HG03025 (cell line): Measurements from ENCODE around the gene PARVA.

ENCODE experiments used
- ATAC-seq: cut with Tn5 transposase; IDR thresholded peaks from one replicate; pipeline ENCODE4 v1.9.1; 2021; ENCODE audit warnings: mild to moderate bottlenecking, moderate library complexity; ENCODE audit not compliant: unreplicated experiment, low FRiP score

The PARVA gene

DNA sequence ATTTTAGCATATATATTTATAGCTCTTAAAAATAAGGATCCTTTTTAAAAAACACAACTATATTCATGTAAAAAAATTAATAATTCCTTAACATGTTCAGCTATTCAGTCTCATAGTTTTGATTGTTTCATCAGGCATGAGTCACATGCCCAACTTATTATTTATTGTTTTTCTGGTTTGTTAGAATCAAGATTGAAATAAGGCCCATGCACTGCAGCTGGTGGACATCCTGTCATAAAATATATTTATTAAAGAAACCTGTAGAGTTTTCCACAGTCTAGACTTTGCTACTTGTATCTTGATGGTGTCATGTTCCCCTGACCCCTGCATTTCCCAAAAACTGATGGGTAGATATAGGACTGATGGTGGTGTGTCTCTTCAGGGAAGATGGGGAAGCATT lies 77.4 kb downstream of the PARVA start:
- no peak for ATAC-seq

DNA sequence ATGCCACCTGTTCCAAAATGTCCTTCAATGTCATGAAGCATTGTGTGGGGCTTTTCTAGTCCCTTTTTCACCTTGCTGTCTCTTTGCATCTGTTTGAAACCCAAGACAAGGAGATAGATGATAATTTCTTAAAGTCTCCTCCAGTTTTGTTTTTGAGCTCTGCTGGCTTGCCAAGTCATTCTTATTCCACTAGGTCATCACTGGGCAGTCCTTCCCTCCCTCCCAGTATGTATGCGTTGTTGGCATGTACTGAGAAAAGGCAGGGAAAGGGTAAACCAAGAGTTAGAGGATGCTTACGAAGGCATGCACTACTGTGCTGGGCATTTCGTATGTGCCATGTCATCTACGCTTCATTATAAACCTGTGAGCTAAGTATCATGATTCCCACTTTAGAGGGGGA lies 78.6 kb downstream of the PARVA start:
- no peak for ATAC-seq

DNA sequence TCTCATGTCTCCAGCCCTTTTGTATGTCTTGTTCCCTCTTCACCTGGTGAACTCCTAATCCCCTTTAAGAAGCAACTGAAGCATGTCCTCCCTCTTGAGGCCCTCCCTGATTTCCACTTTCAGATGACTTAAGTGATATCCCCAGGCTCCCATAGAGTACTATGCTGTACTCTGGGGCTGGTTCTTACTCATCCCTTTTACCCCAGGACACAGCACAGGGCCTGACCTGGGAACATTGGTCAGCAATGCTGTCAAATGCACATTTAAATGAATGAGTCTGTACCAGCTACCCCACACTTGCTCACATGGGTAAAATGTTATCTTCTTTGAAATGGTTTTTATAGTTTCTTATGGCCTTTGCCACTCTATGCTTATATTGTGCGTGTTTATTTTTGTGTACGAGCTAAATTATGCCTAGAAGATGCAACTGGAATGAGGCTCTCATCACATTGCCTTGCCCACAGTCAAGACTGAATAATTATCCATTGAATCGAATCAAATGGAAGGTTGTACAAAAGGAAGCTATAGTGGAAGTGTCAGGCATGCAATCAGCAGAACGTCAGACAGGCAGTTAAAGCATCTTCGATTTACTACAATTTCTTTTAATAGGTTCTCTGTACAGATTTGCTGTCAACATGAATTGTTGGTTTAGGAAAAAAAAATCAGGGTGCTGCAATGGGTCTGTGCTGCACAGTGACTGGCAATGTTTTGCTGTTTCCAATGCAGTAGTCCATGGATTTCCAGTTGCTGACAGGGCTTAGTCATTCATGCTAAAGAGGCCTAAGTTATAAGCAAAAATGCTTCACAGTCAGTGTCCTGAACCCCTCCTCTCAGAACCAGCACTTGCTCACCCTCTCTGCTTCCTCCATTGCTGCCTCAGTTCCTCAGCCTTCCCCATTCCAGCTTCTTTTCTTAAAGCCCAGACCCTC lies 79.5 kb downstream of the PARVA start:
- no peak for ATAC-seq

DNA sequence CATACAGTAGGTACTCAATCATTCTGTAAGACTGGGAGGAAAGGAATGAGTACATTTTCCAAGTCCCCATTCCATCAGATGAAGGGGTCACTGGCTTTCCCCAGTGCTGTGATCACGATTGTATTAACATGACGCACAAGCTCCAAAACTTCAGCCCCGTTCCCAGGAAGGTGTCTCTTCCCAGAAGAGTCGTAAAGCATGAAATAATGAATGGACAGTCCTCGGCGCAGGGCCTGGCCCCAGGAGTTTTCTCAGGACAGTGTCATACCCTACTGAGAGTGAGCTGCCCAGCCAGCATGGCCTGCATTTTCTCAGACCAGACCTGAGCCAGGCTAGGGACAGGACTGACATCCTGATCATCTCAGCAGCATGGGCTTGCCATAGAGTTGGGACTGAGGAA lies 80.7 kb downstream of the PARVA start:
- no peak for ATAC-seq

DNA sequence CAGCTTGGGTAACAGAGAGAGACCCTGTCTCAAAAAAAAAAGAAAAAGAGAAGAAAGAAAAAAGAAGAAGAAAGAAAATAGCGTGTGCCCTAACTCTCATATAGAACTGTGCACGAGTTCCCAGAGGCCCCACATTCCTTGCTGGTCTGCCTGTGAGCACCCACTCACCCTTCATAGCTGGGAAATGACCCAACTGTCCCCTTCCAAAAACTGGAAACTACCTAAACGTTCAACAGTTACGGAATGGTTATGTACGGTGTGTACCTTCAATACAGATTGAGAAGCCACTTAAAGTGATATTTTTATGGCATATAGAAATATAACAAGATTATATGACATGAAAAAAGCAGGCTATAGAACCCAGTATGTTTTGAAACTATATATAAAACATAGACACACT lies 82.0 kb downstream of the PARVA start:
- no peak for ATAC-seq

DNA sequence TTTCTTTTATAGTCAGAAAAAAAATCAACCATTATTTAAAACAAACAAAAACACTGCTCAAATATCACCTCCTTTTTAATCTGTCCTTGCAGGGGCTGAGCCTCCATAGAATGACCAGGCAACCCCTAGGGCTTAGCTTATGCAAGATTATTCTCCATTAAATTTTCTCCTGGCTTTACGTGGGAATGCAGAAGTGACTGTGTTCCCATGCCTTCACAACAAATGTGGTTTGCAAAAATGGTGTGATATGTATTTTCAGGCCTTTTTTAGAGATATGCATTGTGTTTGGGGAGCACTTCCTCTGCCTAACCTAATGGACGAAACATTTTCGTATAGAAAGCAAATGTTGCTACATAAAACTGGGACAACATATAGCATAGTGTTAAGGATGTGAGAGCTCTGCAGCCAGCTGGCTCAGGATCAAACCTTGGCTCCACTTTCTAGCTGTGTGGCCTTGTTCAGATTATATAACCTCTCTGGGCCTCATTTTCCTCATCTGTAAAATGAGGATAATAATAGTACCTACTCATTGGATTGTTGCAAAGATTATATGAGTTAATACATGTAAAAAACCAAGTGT lies 82.6 kb downstream of the PARVA start:
- no peak for ATAC-seq

DNA sequence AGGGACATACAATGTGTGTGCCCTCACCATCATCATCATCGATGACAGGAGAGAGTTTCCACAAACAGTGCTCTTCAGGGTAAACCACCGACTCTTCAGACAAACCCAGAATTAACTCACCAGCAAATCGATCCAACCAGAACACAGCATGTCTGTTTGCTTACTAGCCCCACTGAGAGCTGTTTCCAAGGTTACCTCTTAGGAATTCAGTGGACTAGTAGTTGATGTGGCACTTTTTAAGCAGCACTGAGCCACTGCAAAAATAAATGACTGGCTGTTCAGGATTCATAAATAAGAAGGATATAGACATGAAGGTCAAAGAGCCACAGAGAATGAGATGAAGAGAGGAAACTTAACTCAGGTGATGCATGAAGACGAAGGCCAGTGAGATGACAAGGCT lies 83.1 kb downstream of the PARVA start:
- ATAC-seq = no peak

DNA sequence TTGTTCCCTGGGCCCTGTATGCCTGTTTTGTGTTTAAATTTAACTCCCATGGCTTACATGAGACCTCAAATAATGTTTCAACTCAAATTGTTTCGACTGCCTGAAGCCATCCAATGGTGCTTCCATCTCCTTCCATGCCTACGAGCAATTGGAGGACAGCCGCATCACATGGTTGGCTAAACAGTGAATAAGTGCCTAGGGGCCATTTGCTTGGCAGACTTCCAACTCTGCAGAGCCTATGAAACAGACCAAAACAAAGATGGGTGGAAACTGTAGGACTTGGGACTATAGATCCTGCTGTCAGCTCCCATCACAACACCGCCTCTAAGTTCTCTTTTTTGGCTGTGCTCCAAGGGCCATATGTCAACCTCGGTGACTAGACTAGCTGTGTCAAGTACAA lies 84.1 kb downstream of the PARVA start:
- ATAC-seq = no peak

DNA sequence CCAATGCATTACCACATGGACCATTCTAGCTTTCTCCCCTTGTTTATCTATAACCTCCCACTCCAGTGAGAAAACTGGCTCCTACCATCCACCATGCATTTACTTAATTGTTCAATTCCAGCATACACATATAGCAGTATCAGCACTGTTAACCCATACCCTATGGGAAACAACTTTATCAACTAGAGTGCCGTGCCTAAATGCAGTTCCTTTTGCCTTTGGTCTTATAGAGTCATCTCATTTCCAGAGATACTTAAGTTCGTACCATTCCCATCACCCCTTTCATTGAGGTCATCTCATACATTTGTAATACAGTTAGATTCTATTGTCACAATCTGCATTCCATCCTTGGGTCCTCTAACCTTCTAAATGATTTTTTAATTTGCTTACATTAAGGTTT lies 86.9 kb downstream of the PARVA start:
- ATAC-seq = no peak

DNA sequence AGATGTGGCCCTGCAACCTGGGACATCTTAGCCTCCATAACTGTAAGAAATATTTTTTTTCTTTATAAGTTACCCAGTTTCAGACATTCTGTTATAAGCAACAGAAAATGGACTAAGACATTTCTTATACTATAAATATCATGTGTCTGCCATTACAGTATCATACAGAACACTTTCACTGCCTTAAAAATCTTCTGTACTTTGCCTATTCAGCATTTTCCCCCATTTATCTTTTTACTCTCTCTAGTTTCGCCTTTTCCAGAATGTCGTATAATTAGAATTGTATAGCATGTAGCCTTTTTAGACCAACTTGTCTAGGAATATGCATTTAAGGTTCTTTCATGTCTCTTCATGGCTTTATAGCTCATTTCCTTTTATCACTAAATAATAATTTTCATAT lies 88.0 kb downstream of the PARVA start:
- ATAC-seq = no peak

DNA sequence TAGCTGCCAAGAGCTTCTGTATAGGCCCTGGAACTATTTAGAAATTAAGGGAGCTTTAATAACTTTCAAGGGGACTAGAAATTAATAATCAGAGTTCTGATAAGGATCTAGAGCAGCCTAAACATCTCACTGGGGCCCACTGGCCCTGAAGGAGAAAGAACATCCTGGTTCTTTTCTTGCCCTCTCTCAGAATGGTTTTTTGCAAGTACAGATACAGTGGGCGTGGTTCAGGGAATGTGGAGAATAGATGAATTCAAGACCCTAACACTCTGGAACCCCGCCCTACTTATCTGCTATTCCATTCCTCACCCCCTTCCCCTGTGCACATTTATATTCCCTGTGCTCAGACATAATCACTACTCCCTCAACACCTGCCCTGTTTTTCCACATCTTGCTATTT lies 90.2 kb downstream of the PARVA start:
- ATAC-seq = no peak

DNA sequence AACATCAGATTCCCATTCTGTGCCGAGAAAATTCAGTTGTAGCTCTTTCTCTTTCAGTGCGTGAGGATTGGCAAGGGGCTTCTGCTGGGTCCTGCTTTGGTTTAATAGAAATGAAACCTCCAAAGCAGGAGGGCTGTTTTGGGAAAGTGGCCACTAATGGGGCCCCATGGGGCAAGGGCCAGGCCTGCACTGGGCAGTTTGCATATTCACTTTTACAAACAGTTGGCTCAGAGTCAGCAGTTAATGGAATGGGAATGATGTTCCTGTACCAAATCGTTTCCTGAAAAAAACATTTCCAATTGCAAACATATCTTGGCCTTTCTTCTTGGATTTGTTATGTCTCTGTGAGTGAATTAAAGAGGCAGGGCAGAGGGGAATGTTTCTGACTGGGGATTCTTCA lies 92.1 kb downstream of the PARVA start:
- no peak for ATAC-seq

DNA sequence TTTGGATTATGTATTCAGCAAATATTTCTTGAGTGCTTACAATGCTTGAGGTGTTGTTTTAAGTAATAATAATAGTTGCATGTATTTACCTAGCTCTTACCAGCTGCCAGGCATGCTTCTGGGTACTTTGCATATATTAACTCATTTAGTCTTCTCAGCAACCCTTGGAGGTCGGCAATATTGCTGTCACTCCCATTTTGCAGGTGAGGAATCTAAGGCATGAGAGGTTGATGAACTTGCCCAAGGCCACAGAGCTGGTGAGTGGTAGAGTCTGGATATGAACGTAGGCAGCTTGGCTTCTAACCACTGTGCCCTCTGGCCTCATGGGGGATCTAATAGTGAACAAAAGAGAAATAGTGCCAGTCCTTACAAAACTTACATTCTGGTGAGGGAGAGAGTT lies 92.9 kb downstream of the PARVA start:
- no peak for ATAC-seq

DNA sequence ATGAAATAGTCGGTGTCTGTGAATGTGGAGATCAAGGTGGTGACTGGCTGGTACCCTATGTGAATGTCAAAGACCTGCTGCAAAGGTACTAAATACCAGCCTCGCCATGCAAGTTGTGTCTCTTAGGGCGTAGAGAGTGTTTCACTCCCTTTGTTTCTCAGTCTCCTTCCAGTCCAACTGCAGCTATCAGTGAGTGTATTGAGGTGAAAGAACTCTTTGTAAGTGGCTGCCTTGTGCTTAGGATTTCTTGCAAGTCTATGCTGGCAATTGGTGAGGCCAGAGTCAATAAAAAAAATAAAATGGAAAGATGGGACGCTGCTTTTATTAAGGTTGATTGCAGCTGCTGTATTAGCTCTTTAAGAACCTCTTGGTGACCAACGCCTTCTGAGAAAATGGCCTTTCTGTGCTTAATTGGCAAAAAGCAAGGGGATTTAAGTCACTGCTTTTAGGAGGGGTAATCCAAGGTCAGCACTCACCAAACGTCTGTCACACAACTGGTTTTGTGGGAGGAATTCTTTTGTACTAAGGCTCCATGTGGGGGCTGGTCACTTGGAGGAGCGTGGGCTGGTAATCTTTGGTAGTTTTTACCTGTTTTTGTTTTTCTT lies 95.1 kb downstream of the PARVA start:
- no peak for ATAC-seq

DNA sequence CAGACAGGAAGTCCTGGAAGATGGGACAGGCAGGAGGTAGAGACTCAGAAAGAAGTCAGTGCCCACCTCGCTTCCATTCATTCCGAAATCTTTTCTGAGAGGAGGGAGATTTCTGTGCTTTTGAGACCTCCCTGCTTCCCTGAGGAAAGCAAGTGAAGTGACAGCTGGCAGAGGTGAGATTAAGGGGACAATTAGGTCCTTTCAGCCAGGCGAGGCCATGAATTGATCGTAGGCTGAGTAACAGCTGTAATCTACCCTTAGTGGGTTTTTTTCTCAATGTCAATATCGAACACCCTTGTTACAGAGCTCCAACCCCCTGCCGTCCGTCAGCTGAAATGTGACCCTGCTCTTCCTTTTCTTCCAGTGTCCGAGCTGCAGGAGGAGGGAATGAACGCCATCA lies 96.0 kb downstream of the PARVA start:
- no peak for ATAC-seq

DNA sequence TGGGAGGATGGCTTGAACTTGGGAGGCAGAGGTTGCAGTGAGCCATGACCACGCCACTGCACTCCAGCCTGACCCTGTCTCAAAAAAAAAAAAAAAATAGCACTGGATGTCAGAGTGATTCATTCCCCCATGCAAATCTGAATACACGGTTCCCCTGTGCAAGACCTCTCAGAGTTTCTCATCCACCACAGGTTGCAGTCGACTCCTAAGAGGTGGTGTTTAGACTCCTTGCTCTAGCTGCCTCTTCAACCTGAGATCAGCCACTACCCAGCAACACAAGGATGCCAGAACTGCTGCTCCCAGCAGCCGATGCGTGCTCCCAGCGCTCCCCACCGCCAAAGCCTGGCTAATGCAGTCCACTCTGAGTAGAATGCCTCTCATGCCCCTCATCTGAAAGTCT lies 97.5 kb downstream of the PARVA start:
- no peak for ATAC-seq

DNA sequence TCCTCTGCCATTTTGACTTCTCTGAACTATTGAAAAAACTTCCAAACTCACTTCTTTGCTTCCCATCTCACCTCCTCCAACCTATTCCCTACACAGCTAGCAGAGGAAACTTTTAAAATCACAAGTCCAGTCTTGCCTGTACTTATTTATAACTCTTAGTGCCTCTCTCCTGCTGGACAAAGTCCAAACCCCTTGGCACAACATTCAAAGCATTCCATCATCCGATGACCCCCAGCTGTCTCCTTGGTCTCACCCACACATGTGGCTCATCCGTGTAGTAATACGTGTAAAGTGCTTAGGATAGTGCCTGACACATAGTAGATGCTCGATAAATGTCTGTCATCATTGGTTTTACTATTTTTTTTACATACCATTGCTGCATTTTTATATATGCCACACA lies 101.4 kb downstream of the PARVA start:
- no peak for ATAC-seq

DNA sequence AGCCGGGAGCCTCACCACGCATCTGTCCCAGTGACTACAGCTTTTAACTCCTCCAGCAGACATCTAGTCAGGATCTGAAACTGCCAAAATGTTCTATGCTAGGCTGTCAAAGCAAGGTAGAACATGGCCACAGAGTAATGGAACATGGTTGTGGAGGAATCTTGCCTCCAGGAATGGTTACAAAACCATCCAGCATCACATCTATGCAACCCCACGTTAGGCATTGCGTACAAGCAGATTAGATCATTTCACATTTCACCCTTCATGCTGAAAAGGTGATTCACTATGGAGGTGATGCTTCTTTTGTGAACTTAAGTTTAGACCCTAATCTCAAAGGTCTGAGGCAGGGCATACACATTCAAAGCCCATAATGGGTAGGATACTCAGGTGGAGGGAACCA lies 103.0 kb downstream of the PARVA start:
- no peak for ATAC-seq

DNA sequence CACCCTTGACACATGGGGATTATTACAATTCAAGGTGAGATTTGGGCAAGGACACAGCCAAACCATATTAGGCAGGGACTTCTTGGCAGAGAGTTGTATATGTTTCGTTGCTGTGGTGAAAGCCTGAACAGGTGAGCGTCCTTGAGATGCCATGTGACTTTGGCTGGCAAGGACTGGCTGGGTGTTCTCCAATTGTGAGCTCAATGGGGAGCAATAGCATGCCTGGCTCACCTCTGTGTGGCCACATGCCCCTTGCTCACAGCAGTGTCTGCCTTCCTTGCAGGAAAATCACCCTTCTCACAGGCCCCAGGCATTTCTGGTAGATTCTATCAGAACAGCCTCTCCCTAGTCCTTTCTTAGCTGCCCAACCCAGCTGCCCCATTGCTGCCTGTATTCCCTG lies 105.5 kb downstream of the PARVA start:
- ATAC-seq = no peak

DNA sequence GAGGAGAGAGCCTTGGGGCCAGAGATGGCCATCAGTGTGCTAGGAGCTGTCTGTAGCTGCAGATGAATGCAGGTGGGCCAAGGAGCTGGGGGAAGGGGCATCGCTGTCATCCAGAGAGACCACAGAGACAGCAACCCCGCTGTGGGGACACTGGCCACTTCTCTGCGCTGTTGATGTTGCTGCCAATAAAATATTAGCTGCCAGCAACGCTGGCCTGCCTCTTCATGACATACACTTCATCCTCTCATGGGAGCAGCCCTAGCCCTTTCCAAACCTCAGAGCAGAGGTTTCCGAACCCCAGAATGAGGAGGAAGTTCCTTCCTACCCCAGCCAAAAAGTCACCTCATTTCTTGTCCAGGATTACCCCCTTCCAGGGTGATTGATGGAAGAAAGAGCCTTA lies 106.2 kb downstream of the PARVA start:
- no peak for ATAC-seq

DNA sequence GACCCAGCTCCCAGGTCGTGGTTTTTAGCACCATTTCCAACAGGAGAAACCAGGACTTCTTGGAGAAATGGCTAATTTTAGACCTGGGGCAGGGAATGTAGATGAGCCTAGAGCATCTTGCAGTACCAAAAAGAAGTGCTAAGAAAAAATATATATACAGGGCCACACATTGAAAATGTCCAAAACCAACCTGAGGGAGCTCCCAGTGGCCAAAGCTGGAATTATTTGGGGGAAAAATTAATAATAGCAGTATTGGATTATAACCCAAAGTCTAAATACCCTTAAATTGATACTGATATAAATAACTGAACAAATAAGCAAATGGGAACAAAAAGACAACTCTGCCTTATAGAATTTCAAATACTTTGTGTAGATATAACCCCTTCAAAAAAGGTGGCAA lies 108.0 kb downstream of the PARVA start:
- no peak for ATAC-seq

DNA sequence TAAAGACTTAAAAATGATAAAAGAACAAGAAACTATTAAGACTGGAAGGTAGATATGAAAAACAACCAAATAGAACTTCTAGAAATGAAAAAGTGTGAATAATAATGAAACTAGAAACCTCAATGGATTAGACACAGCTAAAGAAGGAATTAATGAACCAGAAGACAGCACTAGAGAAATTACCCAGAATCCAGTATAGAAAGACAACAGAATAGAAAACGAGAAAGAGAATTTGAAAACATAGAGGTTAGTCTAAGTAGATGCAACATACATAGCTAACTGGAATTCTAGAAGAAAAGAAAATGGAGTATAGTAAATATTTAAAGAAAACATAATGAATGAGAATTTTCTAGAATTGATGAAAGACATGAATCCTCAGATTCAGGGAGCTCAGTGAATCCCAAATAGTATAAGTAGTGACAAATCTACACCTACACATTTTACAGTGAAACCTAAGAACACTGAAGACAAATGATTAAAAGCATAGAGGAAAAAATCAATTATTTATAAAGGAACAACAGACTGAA lies 111.9 kb downstream of the PARVA start:
- no peak for ATAC-seq
